ENCODE data around the gene FLNC. TPM values are rescaled to one million over a fixed set of nuclear protein-coding genes. Genes with fewer than 3 reads are reported as not detected.
A peak's percentile ranks its signal among the peaks of the same experiment; 100 is the strongest.

FLNC gene
- total RNA-seq, 1 donor from 2014 or later, result 2.0 TPM

DNA sequence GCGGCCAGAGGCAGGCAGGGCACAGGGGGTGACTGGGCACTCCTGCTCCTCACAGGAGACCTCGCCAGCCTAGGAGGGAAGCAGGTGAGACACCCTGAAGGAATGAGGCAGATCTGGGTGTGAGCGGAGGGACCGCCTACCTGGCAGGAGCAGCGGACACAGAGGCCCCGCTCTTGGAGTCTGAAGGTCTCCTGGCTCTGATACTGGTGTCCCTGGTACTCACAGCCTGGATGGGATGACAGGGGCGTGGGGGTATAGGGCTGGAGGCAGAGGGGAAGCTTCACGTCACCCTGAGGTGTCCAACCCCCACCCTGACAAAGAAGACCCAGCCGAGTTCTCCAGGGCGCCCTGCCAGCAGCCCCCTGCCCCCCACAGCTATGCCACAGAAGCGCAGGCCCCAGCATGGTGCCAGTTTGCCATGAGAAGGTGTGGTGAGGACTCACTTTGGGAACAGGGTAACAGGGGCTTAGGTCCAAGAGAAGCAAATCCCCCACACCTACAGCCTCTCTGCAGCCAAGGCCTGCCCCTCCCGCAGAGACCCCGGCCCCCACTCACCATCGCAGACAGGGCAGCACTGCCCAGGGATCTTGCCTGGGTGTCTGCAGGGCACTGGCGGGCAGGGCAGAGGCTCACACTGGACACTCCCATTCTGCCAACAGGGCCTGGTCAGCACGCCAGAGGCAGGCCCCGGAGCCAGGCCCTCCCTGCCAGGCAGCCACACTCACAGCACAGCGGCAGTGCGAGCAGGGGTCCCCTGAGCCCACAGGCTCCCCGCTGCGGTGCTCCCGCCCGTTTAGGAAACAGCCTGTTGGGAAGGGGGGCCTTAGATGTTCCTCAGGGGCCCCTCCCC is 63.3 kb downstream of the FLNC start:
- ATAC-seq, result peak; percentile 89

DNA sequence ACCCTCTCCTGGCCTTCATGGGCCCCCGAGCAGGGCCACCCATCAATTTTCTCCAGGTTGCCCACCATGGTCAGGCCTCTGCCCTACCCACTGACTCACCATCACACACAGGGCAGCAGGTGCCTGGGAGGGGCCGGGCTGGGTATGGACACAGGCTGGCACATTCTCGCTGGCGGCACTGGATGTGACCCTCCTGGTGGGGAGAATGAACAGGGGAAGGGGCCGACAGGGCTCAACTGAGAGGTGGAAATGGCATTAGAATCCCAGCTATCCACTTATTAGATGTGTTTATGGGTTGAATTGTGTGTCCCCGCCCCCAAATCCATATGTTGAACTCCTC is 63.9 kb downstream of the FLNC start:
- no peak for ATAC-seq

DNA sequence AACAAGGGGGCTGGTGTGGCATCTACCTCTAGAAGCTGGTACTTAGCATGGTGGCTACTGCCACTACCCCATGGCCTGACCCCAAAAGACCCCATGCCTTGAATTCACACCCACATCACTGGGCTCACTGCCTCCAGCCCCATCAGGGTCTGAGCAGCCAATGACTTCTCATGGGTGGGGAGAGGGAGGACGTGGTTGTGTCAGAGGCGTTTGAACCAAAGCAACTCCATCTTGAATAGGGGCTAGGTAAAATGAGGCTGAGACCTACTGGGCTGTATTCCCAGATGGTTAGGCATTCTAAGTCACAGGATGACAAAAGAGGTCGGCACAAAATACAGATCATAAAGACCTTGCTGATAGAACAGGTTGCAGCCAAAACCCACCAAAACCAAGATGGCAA is 65.1 kb downstream of the FLNC start:
- no peak for ATAC-seq

DNA sequence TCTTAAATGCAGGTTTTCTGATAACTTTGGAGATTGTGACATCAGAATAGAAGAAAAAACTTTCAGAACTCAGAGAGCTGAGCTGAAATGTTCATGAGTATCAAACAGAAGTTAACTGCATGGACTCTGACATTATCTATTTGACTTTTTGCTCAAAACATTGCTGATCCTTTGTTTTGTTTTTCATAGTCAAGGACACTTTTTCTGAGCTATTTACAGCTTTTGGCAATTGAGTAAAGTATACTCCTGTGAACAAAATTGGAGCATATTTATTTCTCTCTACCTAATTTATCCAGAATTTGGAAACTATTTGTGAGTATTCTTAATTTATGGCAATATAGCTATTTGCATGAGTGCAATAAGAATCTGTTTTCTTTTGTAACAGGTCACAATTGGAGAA is 69.2 kb downstream of the FLNC start:
- no peak for ATAC-seq

DNA sequence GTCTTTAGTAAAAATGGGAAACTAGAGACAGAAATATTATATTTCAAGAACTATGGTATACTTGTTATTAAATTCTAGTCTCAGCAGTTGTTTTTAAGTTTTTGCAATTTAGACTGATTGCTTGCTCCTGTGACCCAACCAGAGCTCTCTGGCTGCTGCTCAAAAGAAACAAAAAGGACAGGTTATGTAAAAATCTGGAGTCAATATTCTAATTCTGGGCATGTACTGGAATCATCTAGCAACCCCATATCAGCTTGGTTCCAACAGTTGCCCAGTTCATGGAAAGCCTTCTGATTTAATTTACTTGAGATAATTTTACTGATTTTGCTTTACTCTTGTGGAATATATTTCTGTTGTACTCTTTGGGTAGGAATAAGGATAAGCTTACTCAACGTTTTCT is 70.0 kb downstream of the FLNC start:
- no peak for ATAC-seq

DNA sequence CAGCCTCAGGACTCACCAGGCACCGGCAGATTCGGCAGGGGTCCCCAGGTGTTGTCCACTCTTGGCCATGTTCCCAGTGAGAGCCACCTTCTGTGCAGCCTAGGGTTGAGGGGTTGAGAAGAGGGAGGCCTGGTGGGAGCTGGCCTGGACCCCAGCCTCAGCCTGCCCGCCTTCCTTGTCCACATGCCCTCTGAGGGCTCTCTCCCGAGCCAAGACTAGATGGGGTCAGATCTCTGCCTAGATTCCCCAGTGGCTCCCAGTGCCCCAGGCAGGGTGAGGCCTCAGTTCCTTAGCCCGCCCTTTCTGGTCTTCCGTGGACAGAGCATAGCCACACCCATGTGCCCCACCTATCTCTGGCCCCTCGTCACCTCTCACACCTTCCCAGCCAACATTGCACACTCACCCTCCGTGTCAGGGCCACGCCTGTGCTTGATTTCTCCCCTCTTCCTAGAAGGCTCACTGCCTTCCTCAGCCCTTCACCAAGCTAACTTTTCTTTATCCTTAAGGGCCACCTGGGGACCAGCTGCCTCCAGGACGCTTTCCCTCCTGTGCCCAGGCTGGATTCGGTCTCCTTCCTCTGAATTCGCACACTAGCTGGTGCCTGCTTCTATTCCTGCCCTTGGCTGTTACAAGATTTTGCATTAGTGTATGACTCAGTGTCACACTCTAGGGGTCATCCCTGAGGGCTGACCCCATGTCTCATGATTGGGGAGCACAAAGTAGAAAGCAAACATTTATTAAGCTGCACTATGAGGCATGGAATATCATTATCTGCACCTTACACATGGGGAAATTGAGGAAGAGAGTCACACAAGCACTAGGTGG is 72.8 kb downstream of the FLNC start:
- ATAC-seq, result peak; percentile 93

DNA sequence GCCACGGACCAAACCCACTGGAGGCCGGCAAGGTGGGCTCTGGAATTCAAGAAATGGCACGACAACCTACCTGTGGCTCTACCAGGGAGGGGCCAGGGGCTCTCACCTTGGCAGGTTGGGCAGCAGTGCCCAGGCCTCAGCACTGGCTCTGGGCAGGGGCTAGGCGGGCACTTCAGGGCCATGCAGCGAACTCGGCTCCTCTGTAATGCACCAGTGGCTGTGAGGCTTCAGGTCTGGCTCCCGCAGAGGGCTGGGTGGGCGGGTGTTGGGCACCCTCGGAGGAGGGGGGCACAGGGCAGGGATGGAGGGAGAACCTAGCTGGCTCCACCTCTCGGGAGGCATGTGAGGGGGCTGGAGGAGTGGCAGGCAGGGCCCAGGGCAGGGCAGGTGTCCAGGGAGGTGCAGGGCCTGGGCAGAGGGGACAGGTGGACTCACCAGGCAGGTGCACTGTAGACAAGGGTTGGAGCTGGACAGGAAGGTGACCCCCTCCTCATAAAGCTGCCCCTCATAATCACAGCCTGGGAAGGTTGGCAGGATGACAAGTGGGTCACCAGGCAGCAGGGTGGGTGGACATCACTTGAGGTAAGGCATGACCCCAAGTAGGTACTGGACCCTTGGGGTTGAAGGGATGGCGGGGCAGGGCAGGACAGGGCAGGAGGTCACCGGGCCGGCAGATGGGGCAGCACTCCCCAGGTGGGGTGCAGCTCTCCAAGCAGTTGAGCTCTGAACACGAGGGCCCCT is 73.6 kb downstream of the FLNC start:
- peak; percentile 19 for ATAC-seq

DNA sequence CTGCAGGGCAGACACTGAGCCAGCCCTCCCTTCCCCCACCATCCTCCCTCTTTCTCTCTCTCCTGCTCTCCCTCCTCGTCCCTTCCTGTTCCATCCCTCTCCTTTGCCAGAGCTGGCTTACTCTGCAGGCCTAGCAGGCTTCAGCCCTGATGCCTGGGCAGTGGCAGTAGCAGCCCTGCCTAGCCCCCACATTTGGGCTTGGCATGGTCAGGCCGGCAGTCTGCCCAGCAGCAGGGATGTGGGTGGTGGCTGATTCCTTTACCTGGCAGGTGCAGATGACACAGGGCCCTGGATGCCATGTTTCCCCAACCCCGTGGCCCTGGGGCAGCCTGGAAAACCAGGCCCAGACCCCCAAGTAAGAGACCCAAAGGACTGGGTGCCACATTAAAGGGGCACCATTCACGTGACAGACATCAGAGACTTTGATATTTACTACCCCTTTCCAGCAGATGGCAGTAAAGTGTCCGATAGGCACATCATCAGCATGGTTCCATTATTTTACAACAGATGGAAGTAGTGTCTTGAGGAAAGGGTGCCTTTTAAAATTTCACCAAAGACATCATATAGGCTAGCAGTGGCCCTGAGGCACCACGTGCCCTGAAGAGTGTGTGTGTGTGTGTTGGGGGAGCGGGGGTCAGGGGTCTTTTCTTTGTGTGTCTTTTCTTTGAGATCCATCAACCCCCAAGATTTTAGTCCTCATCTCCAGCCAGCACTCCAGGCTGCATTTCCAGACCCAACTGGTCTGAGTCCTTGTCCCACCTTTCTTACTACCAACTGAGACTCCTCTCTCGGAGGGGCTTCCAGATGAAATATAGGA is 74.4 kb downstream of the FLNC start:
- ATAC-seq, result peak; percentile 17

DNA sequence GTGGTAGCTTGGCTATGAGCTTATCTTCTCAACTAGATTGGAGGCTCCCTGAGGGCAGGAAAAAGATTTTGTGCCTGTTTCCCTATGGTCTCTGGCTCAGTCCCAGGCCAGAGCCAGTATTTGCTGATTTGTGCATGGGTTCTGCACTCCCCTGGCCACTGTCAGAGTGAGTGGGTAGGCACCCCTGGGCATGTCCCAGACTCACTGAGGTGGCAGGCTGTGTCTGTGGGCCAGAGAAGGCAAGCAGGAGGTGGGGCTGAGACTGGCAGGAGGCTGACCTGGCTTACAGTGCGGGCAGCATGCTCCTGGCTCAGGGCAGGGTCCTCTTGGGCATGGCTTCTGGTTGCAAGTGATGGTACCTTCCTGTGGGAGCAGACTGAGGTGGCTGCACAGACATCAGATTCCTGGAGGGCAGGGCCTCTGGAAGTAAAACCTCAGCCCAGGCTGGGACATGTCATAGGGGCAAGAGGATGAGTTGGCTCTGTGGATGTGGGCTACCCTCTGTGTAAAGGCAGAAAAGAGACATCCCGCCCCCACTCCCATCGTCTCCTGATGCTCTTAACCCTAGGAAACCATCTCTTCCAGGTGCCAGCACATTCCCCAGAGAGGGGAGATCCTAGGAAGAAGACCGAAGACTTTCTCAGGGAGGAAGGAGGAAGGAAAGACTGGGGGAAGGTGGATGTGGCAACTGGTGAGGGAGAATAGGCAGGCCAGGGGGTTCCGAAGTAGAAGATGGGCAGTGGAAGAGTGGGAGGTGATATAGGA is 76.0 kb downstream of the FLNC start:
- no peak for ATAC-seq

DNA sequence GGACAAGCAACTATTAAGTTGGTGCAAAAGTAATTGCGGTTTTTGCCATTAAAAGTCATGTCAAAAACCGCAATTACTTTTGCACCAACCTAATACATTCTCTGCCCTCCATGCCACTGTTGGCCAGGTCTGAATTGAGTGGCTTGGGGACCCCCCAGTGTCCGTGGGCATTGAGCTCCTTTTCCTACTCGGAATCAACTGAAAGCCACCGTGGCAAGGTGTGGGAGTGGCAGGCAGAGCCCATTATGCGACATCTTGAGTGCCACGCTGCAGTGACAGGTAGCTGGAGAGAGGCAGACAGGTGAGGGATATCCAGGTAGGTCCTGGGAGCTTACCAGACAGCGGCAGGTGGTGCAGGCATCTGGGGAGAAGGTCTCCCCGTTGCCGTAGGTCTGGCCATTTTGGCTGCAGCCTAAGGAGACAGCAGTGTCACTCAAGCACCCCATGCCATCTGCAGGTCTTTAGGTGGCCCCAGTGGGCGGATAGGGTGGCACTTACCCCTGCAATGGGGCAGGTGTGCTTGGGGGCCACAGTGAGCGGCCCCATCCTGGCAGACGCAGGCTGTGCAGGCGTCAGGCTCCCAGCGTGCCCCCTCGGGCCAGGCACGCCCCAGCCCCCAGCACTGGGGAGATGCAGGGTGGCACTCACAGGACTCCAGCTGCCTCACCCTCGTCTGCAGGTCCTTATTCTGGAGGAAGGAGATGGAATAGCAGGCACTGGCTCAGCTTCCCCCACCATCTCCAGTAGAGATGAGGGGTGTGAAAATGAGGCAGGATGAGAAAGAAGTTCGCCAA is 76.8 kb downstream of the FLNC start:
- no peak for ATAC-seq

Other genes with a start within 250 kb of the FLNC start
- 0.84 TPM for gene GARIN1A, start 158.1 kb upstream of the FLNC start, total RNA-seq
- gene CALU, start 91.0 kb upstream of the FLNC start, total RNA-seq, result 21.4 TPM
- not detected for gene OPN1SW, start 54.6 kb upstream of the FLNC start, total RNA-seq
- gene CCDC136, start 38.4 kb upstream of the FLNC start, total RNA-seq, result 0.76 TPM
- 193 TPM for gene ATP6V1F, start 32.5 kb downstream of the FLNC start, total RNA-seq
- 1.8 TPM for gene KCP, start 80.3 kb downstream of the FLNC start, total RNA-seq
- gene IRF5, start 107.5 kb downstream of the FLNC start, total RNA-seq, result 15.7 TPM
- 31.9 TPM for gene TNPO3, start 224.7 kb downstream of the FLNC start, total RNA-seq